Skeletal muscle tissue (tissue), 4 donors: ENCODE results near the gene RELB. TPM values are rescaled to one million over a fixed set of nuclear protein-coding genes. Genes with fewer than 3 reads are reported as not detected.
A peak's percentile ranks its signal among the peaks of the same experiment; 100 is the strongest.
"Not testable (repeated sequence)": the region's sequence is repeated elsewhere in the genome, so short reads cannot be mapped to it uniquely, and the experiment has no call there.

Experiments
- H3K27ac ChIP-seq: one replicate; pipeline ENCODE4 v1.7.0; 2013; ENCODE audit warnings: mild to moderate bottlenecking, low read depth, low read length, inconsistent platforms
- H3K27me3 ChIP-seq, 3 donors: one replicate each; pipeline ENCODE4 v1.7.0; 2013; ENCODE audit warnings: low read length in 3 of 3; ENCODE audit not compliant: control insufficient read depth in 3 of 3, insufficient read depth in 3 of 3
- H3K36me3 ChIP-seq, 3 donors: one replicate each; pipeline ENCODE4 v1.7.0; 2013; ENCODE audit warnings: low read length in 3 of 3; ENCODE audit not compliant: control insufficient read depth in 3 of 3, insufficient read depth in 3 of 3
- H3K4me1 ChIP-seq, 3 donors: one replicate each; pipeline ENCODE4 v1.7.0; 2013; ENCODE audit warnings: low read length in 3 of 3, mild to moderate bottlenecking in 3 of 3; ENCODE audit not compliant: control insufficient read depth in 3 of 3, insufficient read depth in 3 of 3
- H3K4me3 ChIP-seq, 3 donors: one replicate each; pipeline ENCODE4 v1.7.0; 2013; ENCODE audit warnings: low read length in 3 of 3
- H3K9ac ChIP-seq, 3 donors: one replicate each; pipeline ENCODE4 v1.7.0; 2013; ENCODE audit warnings: low read length in 3 of 3, mild to moderate bottlenecking in 3 of 3, moderate library complexity in 2 of 3, low read depth in 1 of 3
- H3K9me3 ChIP-seq, 3 donors: one replicate each; pipeline ENCODE4 v1.7.0; 2013; ENCODE audit warnings: low read length in 3 of 3; ENCODE audit not compliant: control insufficient read depth in 3 of 3
- total RNA-seq: library from RNA; depleted of rRNA; stranded (reverse); fragments of >200 nt; gene quantifications from one replicate; pipeline ENCODE4 v1.2.3, GENCODE V29; 2014
- donor health status: Osteomylitis.

The RELB gene
- total RNA-seq, 1 donor from 2014 or later = 7.8 TPM

- H3K4me3 ChIP-seq = no peak overlapping the region
- H3K9me3 ChIP-seq = no peaks in the 10 kb centered on the region
- H3K27ac ChIP-seq = no peak overlapping the region
- H3K4me1 ChIP-seq = no peaks in the 10 kb centered on the region
- H3K9ac ChIP-seq = peak overlapping the region in 1 of 3 donors; percentile 8
- H3K27me3 ChIP-seq = no peaks in the 10 kb centered on the region
- H3K36me3 ChIP-seq = peaks cover 30 to 31% (median 30%) of the 10 kb centered on the region in 3 donors
Observed at GRCh38 chr19:44993926-44994537, 7.2 kb upstream of the RELB start.

- H3K4me3 ChIP-seq = no peak overlapping the region
- H3K36me3 ChIP-seq = no peaks in the 10 kb centered on the region
- no peak overlapping the region for H3K9ac ChIP-seq
Observed at GRCh38 chr19:44998025-44998424, 3.2 kb upstream of the RELB start.

GRCh38 chr19:44999131-44999925 lies 1.9 kb upstream of the RELB start:
- H3K4me1 ChIP-seq = peaks cover 2 to 13% (median 6%) of the 10 kb centered on the region in 3 donors
- not testable (repeated sequence) for H3K27ac ChIP-seq, H3K9ac ChIP-seq, H3K9me3 ChIP-seq, H3K36me3 ChIP-seq, H3K4me3 ChIP-seq, H3K27me3 ChIP-seq

More at GRCh38 chr19:44998025-44998424, 3.2 kb upstream of the RELB start:
- Histone ChIP-seq H3K27me3 (no peaks in the 10 kb centered on the region), H3K4me1 (peaks cover 2 to 13% (median 6%) of the 10 kb centered on the region in 3 donors), H3K27ac (no peak overlapping the region), H3K9me3 (no peaks in the 10 kb centered on the region)

GRCh38 chr19:45000665-45001064 lies 599 bp upstream of the RELB start:
- peak overlapping the region; percentile 66 to 73 (median 67) for H3K4me3 ChIP-seq
- not testable (repeated sequence) for H3K27me3 ChIP-seq
- H3K9ac ChIP-seq = peak overlapping the region in 2 of 3 donors; percentile 45 to 64

GRCh38 chr19:45003485-45003884 lies 2.2 kb downstream of the RELB start:
- H3K27me3 ChIP-seq = no peaks in the 10 kb centered on the region
- no peak overlapping the region for H3K9ac ChIP-seq
- peaks cover 2 to 13% (median 6%) of the 10 kb centered on the region in 3 donors for H3K4me1 ChIP-seq
- H3K36me3 ChIP-seq = peaks cover 0 to 5% (median 0%) of the 10 kb centered on the region in 3 donors
- no peak overlapping the region for H3K27ac ChIP-seq
- no peak overlapping the region for H3K4me3 ChIP-seq
- H3K9me3 ChIP-seq = no peaks in the 10 kb centered on the region

More at GRCh38 chr19:45000665-45001064, 599 bp upstream of the RELB start:
- H3K36me3 ChIP-seq, H3K9me3 ChIP-seq: not testable (repeated sequence)
- peaks cover 2 to 13% (median 6%) of the 10 kb centered on the region in 3 donors for H3K4me1 ChIP-seq
- peak overlapping the region; percentile 64 for H3K27ac ChIP-seq

GRCh38 chr19:45005787-45006186 lies 4.5 kb downstream of the RELB start:
- no peak overlapping the region for H3K27ac ChIP-seq
- H3K36me3 ChIP-seq = peaks cover 0 to 6% (median 0%) of the 10 kb centered on the region in 3 donors

GRCh38 chr19:45008552-45008951 lies 7.3 kb downstream of the RELB start:
- no peaks in the 10 kb centered on the region for H3K9me3 ChIP-seq
- no peak overlapping the region for H3K9ac ChIP-seq
- no peaks in the 10 kb centered on the region for H3K4me1 ChIP-seq
- no peaks in the 10 kb centered on the region for H3K27me3 ChIP-seq
- no peak overlapping the region for H3K27ac ChIP-seq
- peaks cover 0 to 10% (median 0%) of the 10 kb centered on the region in 3 donors for H3K36me3 ChIP-seq
- H3K4me3 ChIP-seq = no peak overlapping the region

More at GRCh38 chr19:45005787-45006186, 4.5 kb downstream of the RELB start:
- Histone ChIP-seq H3K9ac (no peak overlapping the region), H3K4me3 (no peak overlapping the region), H3K9me3 (no peaks in the 10 kb centered on the region), H3K27me3 (no peaks in the 10 kb centered on the region), H3K4me1 (peaks cover 2 to 12% (median 6%) of the 10 kb centered on the region in 3 donors)

GRCh38 chr19:45009625-45010255 lies 8.5 kb downstream of the RELB start:
- Histone ChIP-seq H3K27me3 (no peaks in the 10 kb centered on the region), H3K9me3 (no peaks in the 10 kb centered on the region), H3K9ac (no peak overlapping the region), H3K27ac (no peak overlapping the region), H3K36me3 (peaks cover 0 to 13% (median 3%) of the 10 kb centered on the region in 3 donors), H3K4me3 (no peak overlapping the region), H3K4me1 (no peaks in the 10 kb centered on the region)

- Histone ChIP-seq H3K9ac (no peak overlapping the region), H3K27ac (no peak overlapping the region), H3K4me1 (no peaks in the 10 kb centered on the region), H3K9me3 (no peaks in the 10 kb centered on the region), H3K36me3 (peaks cover 0 to 10% (median 7%) of the 10 kb centered on the region in 3 donors), H3K4me3 (no peak overlapping the region), H3K27me3 (no peaks in the 10 kb centered on the region)
Observed at GRCh38 chr19:45010306-45010705, 9.0 kb downstream of the RELB start.

- Histone ChIP-seq H3K4me3 (no peak overlapping the region), H3K9me3 (no peaks in the 10 kb centered on the region), H3K36me3 (peaks cover 0 to 10% (median 9%) of the 10 kb centered on the region in 3 donors), H3K9ac (no peak overlapping the region), H3K27ac (no peak overlapping the region), H3K27me3 (no peaks in the 10 kb centered on the region), H3K4me1 (no peaks in the 10 kb centered on the region)
Observed at GRCh38 chr19:45011959-45012358, 10.7 kb downstream of the RELB start.
